H9 (cell line): ENCODE data around the gene MSL2. TPM values are rescaled to one million over a fixed set of nuclear protein-coding genes. Genes with fewer than 3 reads are reported as not detected.

Experiments used
- DNase-seq: peaks from one replicate; pipeline ENCODE4 v3.0.0-alpha.2; 2017
- H2AFZ ChIP-seq: one replicate; pipeline ENCODE4 v1.6.1; 2013; ENCODE audit warnings: mild to moderate bottlenecking, low read length, control low read depth, moderate library complexity
- H2AK5ac ChIP-seq: 2 replicates; pipeline ENCODE4 v1.6.1; 2013; ENCODE audit warnings: low read length, control low read depth, mixed read lengths; ENCODE audit not compliant: insufficient read length
- H2BK120ac ChIP-seq: one replicate; pipeline ENCODE4 v1.6.1; 2013; ENCODE audit warnings: low read depth, mild to moderate bottlenecking, low read length, control low read depth, inconsistent platforms; ENCODE audit not compliant: poor library complexity, severe bottlenecking
- H2BK12ac ChIP-seq: 2 replicates; pipeline ENCODE4 v1.6.1; 2013; ENCODE audit warnings: low read length, control low read depth, mixed read lengths, low read depth; ENCODE audit not compliant: insufficient read length
- H2BK15ac ChIP-seq: 2 replicates; pipeline ENCODE4 v1.6.1; 2013; ENCODE audit warnings: low read depth, low read length, control low read depth
- H2BK20ac ChIP-seq: one replicate; pipeline ENCODE4 v1.6.1; 2013; ENCODE audit warnings: low read depth, mild to moderate bottlenecking, low read length, control low read depth, inconsistent platforms; ENCODE audit not compliant: poor library complexity, severe bottlenecking
- H2BK5ac ChIP-seq: 2 replicates; pipeline ENCODE4 v1.6.1; 2013; ENCODE audit warnings: low read length, control low read depth, mixed read lengths; ENCODE audit not compliant: insufficient read length
- H3K14ac ChIP-seq: 2 replicates; pipeline ENCODE4 v1.6.1; 2013; ENCODE audit warnings: low read length, control low read depth; ENCODE audit not compliant: insufficient read depth
- H3K18ac ChIP-seq: 2 replicates; pipeline ENCODE4 v1.6.1; 2013; ENCODE audit warnings: low read depth, mild to moderate bottlenecking, mixed read lengths, low read length, control low read depth; ENCODE audit not compliant: insufficient read length
- H3K23ac ChIP-seq: 2 replicates; pipeline ENCODE4 v1.6.1; 2013; ENCODE audit warnings: low read length, control low read depth, mixed read lengths, low read depth; ENCODE audit not compliant: insufficient read length
- H3K23me2 ChIP-seq: 2 replicates; pipeline ENCODE4 v1.6.1; 2013; ENCODE audit warnings: low read depth, mild to moderate bottlenecking, mixed read lengths, low read length, control low read depth; ENCODE audit not compliant: insufficient read length, poor library complexity, severe bottlenecking
- H3K27ac ChIP-seq: 2 replicates; pipeline ENCODE4 v1.5.1; 2013; ENCODE audit warnings: low read length, control low read depth, mixed read lengths, low read depth; ENCODE audit not compliant: insufficient read length
- H3K27me3 ChIP-seq: 2 replicates; pipeline ENCODE4 v1.6.1; 2013; ENCODE audit warnings: low read length, control low read depth, inconsistent platforms; ENCODE audit not compliant: insufficient read depth
- H3K4ac ChIP-seq: 2 replicates; pipeline ENCODE4 v1.6.1; 2013; ENCODE audit warnings: low read depth, mild to moderate bottlenecking, control low read depth, inconsistent platforms, low read length, moderate library complexity
- H3K4me1 ChIP-seq: 2 replicates; pipeline ENCODE4 v1.6.1; 2013; ENCODE audit warnings: low read length, control low read depth, inconsistent platforms; ENCODE audit not compliant: insufficient read depth
- H3K4me2 ChIP-seq: 2 replicates; pipeline ENCODE4 v1.6.1; 2013; ENCODE audit warnings: low read length, control low read depth, mixed read lengths; ENCODE audit not compliant: insufficient read length, insufficient read depth
- H3K56ac ChIP-seq: 2 replicates; pipeline ENCODE4 v1.6.1; 2013; ENCODE audit warnings: low read depth, mild to moderate bottlenecking, mixed read lengths, low read length, control low read depth; ENCODE audit not compliant: insufficient read length
- H3K79me1 ChIP-seq: 2 replicates; pipeline ENCODE4 v1.6.1; 2013; ENCODE audit warnings: low read depth, mild to moderate bottlenecking, moderate library complexity, low read length, control low read depth, inconsistent platforms; ENCODE audit not compliant: insufficient read depth, poor library complexity, severe bottlenecking
- H3K79me2 ChIP-seq: 2 replicates; pipeline ENCODE4 v1.6.1; 2013; ENCODE audit warnings: low read length, control low read depth, inconsistent platforms; ENCODE audit not compliant: insufficient read depth
- H3K9ac ChIP-seq: 2 replicates; pipeline ENCODE4 v1.6.1; 2013; ENCODE audit warnings: low read length, control low read depth, mixed read lengths; ENCODE audit not compliant: insufficient read length; ENCODE audit errors: extremely low read depth
- H3K9me3 ChIP-seq: one replicate; pipeline ENCODE4 v1.6.1; 2013; ENCODE audit warnings: low read depth, low read length, inconsistent platforms; ENCODE audit not compliant: control insufficient read depth
- H3T11ph ChIP-seq: one replicate; pipeline ENCODE4 v1.6.1; 2013; ENCODE audit warnings: mild to moderate bottlenecking, low read length, control low read depth, inconsistent platforms
- H4K20me1 ChIP-seq: one replicate; pipeline ENCODE4 v1.6.1; 2013; ENCODE audit not compliant: control insufficient read depth, insufficient read length, insufficient read depth
- H4K5ac ChIP-seq: 2 replicates; pipeline ENCODE4 v1.6.1; 2013; ENCODE audit warnings: low read depth, mild to moderate bottlenecking, mixed read lengths, low read length, control low read depth; ENCODE audit not compliant: insufficient read length
- H4K8ac ChIP-seq: replicated peaks from 2 replicates; pipeline ENCODE4 v1.6.1; 2013; ENCODE audit warnings: low read length, control low read depth, mixed read lengths, low read depth; ENCODE audit not compliant: insufficient read length
- H4K91ac ChIP-seq: 2 replicates; pipeline ENCODE4 v1.6.1; 2013; ENCODE audit warnings: low read depth, mild to moderate bottlenecking, moderate library complexity, mixed read lengths, low read length, control low read depth; ENCODE audit not compliant: insufficient read length
- H3K27ac Mint-ChIP-seq, 3 experiments: 2 replicates in 2 of 3; 3 replicates in 1 of 3; pipeline ENCODE4 v1.8.0; 2020 to 2021; ENCODE audit warnings: mixed read lengths in 3 of 3, mild to moderate bottlenecking in 1 of 3, moderate library complexity in 1 of 3
- H3K27me3 Mint-ChIP-seq: 2 replicates; pipeline ENCODE4 v1.8.0; 2021; ENCODE audit warnings: low read depth, mild to moderate bottlenecking, moderate library complexity, mixed read lengths
- H3K36me3 Mint-ChIP-seq, 3 experiments: 2 replicates in 2 of 3; 3 replicates in 1 of 3; pipeline ENCODE4 v1.8.0; 2020 to 2021; ENCODE audit warnings: low read depth in 3 of 3, mixed read lengths in 3 of 3; ENCODE audit not compliant: insufficient read depth in 1 of 3
- H3K4me1 Mint-ChIP-seq, 2 experiments: 2 replicates each; pipeline ENCODE4 v1.8.0; 2020; ENCODE audit warnings: mixed read lengths in 2 of 2
- H3K4me3 Mint-ChIP-seq, 2 experiments: 2 replicates in 1 of 2; 3 replicates in 1 of 2; pipeline ENCODE4 v1.8.0; 2020 to 2021; ENCODE audit warnings: mild to moderate bottlenecking in 2 of 2, mixed read lengths in 2 of 2, moderate library complexity in 1 of 2
- H3K9me3 Mint-ChIP-seq, 2 experiments: 2 replicates in 1 of 2; 3 replicates in 1 of 2; pipeline ENCODE4 v1.8.0; 2020; ENCODE audit warnings: mild to moderate bottlenecking in 2 of 2, mixed read lengths in 2 of 2, moderate library complexity in 1 of 2
- CTCF ChIP-seq: fragments of 200-600 bp; sonication (generic); conservative IDR thresholded peaks from 3 replicates; pipeline ENCODE4 v1.8.0; 2021; ENCODE audit warnings: antibody characterized with exemption, mild to moderate bottlenecking
- WGBS: extraction: QIAGEN DNeasy Blood & Tissue Kit; methylation state at CpG from one replicate; pipeline ENCODE4 v1.1.7; 2013; ENCODE audit warnings: missing lambda C conversion rate, low lambda C conversion rate, mixed read lengths; ENCODE audit not compliant: insufficient read length; ENCODE audit errors: extremely low coverage; 5-methylcytosine and 5-hydroxymethylcytosine counted together
- total RNA-seq: library from RNA; stranded (reverse); gene quantifications from 2 replicates; pipeline ENCODE4 v1.2.1, GENCODE V29; 2021

MSL2 gene
- total RNA-seq, 1 experiment from 2014 or later, result 42.7 TPM

GRCh38 chr3:136135039-136135802 is 60.9 kb downstream of the MSL2 start:
- Histone ChIP-seq H3K4ac (no peak overlapping the region), H3K18ac (no peak overlapping the region), H3K23me2 (no peaks in the 10 kb centered on the region), H4K91ac (no peak overlapping the region), H3T11ph (no peak overlapping the region), H4K8ac (no peak overlapping the region), H3K79me2 (no peaks in the 10 kb centered on the region), H2BK120ac (no peak overlapping the region), H3K9ac (no peak overlapping the region), H2BK20ac (no peak overlapping the region), H3K79me1 (no peaks in the 10 kb centered on the region), H3K23ac (no peak overlapping the region), H3K56ac (no peak overlapping the region), H2AFZ (no peak overlapping the region), H3K14ac (no peak overlapping the region), H4K20me1 (no peaks in the 10 kb centered on the region), H2BK12ac (no peak overlapping the region), H3K4me2 (no peak overlapping the region), H3K27me3 (no peaks in the 10 kb centered on the region), H2AK5ac (no peak overlapping the region), H3K9me3 (no peaks in the 10 kb centered on the region), H4K5ac (no peak overlapping the region), H2BK15ac (no peak overlapping the region), H2BK5ac (no peak overlapping the region), H3K27ac (no peak overlapping the region), H3K4me1 (no peaks in the 10 kb centered on the region)
- WGBS, result no CpG with 5 or more reads among the region's 7 CpGs
- Mint-ChIP-seq H3K9me3 (peaks cover 0 to 3% of the 10 kb centered on the region in 2 experiments; a peak in 1 of 5 replicates), H3K4me3 (no peak overlapping the region), H3K27me3 (no peaks in the 10 kb centered on the region), H3K27ac (peak overlapping the region; percentile 12 to 52 (median 36); a peak in 4 of 7 replicates), H3K36me3 (peaks cover 0 to 4% (median 0%) of the 10 kb centered on the region in 3 experiments; a peak in 2 of 7 replicates), H3K4me1 (no peaks in the 10 kb centered on the region)
- TF ChIP-seq CTCF, result no peak
- no peak for DNase-seq
